ENCODE measurements around the gene NOC2L. TPM values are rescaled to one million over a fixed set of nuclear protein-coding genes. Genes with fewer than 3 reads are reported as not detected.

Gene NOC2L
- polyA plus RNA-seq, 2 of the 4 experiments (the other 2 are of a cell fraction), result 48.4 to 73.5 TPM

GRCh38 chr1:978835-979743 lies 20.0 kb upstream of the NOC2L start:
- WGBS (ENCODE audit: missing lambda C conversion rate), result 83% methylated on average over 23 of the region's 60 CpGs
- CTCF ChIA-PET, result interaction anchor here (6.2 to 7.6 kb wide), 2 partner anchors 24 to 83 kb away, joined by 52 to 126 read pairs; no protein-coding TSS in a partner anchor
- no peak for TF ChIP-seq EHF (CRISPR knock-in tag; IDR thresholded peaks at IDR 0.05)
- no peak for TF ChIP-seq CBX8 (IDR thresholded peaks at IDR 0.05)
- TF ChIP-seq RCOR1 (IDR thresholded peaks at IDR 0.05; ENCODE audit: low read depth, low read length), result no peak
- TF ChIP-seq, protein P1, sequence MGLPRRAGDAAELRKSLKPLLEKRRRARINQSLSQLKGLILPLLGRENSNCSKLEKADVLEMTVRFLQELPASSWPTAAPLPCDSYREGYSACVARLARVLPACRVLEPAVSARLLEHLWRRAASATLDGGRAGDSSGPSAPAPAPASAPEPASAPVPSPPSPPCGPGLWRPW (IDR thresholded peaks at IDR 0.05), result no peak
- no peak for TF ChIP-seq NR3C1 (IDR thresholded peaks at IDR 0.05)
- TF ChIP-seq HOXA7 (CRISPR knock-in tag; IDR thresholded peaks at IDR 0.05), result no peak
- no peak for TF ChIP-seq CHD4 (IDR thresholded peaks at IDR 0.05; ENCODE audit: borderline replicate concordance)
- TF ChIP-seq RARB (CRISPR knock-in tag; IDR thresholded peaks at IDR 0.05), result no peak
- TF ChIP-seq, protein P2, sequence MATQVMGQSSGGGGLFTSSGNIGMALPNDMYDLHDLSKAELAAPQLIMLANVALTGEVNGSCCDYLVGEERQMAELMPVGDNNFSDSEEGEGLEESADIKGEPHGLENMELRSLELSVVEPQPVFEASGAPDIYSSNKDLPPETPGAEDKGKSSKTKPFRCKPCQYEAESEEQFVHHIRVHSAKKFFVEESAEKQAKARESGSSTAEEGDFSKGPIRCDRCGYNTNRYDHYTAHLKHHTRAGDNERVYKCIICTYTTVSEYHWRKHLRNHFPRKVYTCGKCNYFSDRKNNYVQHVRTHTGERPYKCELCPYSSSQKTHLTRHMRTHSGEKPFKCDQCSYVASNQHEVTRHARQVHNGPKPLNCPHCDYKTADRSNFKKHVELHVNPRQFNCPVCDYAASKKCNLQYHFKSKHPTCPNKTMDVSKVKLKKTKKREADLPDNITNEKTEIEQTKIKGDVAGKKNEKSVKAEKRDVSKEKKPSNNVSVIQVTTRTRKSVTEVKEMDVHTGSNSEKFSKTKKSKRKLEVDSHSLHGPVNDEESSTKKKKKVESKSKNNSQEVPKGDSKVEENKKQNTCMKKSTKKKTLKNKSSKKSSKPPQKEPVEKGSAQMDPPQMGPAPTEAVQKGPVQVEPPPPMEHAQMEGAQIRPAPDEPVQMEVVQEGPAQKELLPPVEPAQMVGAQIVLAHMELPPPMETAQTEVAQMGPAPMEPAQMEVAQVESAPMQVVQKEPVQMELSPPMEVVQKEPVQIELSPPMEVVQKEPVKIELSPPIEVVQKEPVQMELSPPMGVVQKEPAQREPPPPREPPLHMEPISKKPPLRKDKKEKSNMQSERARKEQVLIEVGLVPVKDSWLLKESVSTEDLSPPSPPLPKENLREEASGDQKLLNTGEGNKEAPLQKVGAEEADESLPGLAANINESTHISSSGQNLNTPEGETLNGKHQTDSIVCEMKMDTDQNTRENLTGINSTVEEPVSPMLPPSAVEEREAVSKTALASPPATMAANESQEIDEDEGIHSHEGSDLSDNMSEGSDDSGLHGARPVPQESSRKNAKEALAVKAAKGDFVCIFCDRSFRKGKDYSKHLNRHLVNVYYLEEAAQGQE (IDR thresholded peaks at IDR 0.05), result no peak
- no peak for TF ChIP-seq MYC (IDR thresholded peaks at IDR 0.05; ENCODE audit: borderline replicate concordance, low read length)
- TF ChIP-seq, protein P3, sequence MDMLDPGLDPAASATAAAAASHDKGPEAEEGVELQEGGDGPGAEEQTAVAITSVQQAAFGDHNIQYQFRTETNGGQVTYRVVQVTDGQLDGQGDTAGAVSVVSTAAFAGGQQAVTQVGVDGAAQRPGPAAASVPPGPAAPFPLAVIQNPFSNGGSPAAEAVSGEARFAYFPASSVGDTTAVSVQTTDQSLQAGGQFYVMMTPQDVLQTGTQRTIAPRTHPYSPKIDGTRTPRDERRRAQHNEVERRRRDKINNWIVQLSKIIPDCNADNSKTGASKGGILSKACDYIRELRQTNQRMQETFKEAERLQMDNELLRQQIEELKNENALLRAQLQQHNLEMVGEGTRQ (IDR thresholded peaks at IDR 0.05), result no peak
- no peak for TF ChIP-seq ZSCAN20 (CRISPR knock-in tag; IDR thresholded peaks at IDR 0.05)
- no peak for TF ChIP-seq JUN (IDR thresholded peaks at IDR 0.05)
- no peak overlapping the region for H3K4me2 ChIP-seq
- DNase-seq (ENCODE audit: low read depth in 1 of 2, low spot score in 1 of 2), result no peak
- no peak overlapping the region for H3K27ac ChIP-seq
- ATAC-seq, result no peak
- FAIRE-seq, result no peak
- POLR2A ChIA-PET, result no interaction called here
- no peak overlapping the region for H3K4me3 ChIP-seq
- peaks cover 7% of the 10 kb centered on the region; the same call in 1 of the 3 replicates for H3K4me1 ChIP-seq
- H3K9me3 ChIP-seq, result no peaks in the 10 kb centered on the region

GRCh38 chr1:978069-978834 lies 19.2 kb upstream of the NOC2L start:
- Histone ChIP-seq H3K27ac (0 out of 6 replicates have a peak overlapping the region, but pooled peaks of 1 of the 2 experiments have one; percentile 66), H3K4me3 (no peak overlapping the region), H3K4me2 (peak overlapping the region; percentile 48; the same call in 1 of the 3 replicates), H3K4me1 (peaks cover 7% of the 10 kb centered on the region; the same call in 1 of the 3 replicates), H3K9me3 (no peaks in the 10 kb centered on the region)
- no peak for TF ChIP-seq FOSB (CRISPR knock-in tag; IDR thresholded peaks at IDR 0.05)
- TF ChIP-seq POLR2A (IDR thresholded peaks at IDR 0.05; ENCODE audit: low read length), result no peak
- TF ChIP-seq, protein P4, sequence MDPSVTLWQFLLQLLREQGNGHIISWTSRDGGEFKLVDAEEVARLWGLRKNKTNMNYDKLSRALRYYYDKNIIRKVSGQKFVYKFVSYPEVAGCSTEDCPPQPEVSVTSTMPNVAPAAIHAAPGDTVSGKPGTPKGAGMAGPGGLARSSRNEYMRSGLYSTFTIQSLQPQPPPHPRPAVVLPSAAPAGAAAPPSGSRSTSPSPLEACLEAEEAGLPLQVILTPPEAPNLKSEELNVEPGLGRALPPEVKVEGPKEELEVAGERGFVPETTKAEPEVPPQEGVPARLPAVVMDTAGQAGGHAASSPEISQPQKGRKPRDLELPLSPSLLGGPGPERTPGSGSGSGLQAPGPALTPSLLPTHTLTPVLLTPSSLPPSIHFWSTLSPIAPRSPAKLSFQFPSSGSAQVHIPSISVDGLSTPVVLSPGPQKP (IDR thresholded peaks at IDR 0.05; ENCODE audit: low read depth, low read length), result no peak
- no peak for TF ChIP-seq KDM5A (IDR thresholded peaks at IDR 0.05)
- TF ChIP-seq, protein P5, sequence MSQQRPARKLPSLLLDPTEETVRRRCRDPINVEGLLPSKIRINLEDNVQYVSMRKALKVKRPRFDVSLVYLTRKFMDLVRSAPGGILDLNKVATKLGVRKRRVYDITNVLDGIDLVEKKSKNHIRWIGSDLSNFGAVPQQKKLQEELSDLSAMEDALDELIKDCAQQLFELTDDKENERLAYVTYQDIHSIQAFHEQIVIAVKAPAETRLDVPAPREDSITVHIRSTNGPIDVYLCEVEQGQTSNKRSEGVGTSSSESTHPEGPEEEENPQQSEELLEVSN (IDR thresholded peaks at IDR 0.05; ENCODE audit: borderline replicate concordance, low read depth), result no peak
- TF ChIP-seq CBX2 (IDR thresholded peaks at IDR 0.05; ENCODE audit: borderline replicate concordance, low read depth), result no peak
- TF ChIP-seq, protein P6, sequence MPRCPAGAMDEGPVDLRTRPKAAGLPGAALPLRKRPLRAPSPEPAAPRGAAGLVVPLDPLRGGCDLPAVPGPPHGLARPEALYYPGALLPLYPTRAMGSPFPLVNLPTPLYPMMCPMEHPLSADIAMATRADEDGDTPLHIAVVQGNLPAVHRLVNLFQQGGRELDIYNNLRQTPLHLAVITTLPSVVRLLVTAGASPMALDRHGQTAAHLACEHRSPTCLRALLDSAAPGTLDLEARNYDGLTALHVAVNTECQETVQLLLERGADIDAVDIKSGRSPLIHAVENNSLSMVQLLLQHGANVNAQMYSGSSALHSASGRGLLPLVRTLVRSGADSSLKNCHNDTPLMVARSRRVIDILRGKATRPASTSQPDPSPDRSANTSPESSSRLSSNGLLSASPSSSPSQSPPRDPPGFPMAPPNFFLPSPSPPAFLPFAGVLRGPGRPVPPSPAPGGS (IDR thresholded peaks at IDR 0.05), result no peak
- TF ChIP-seq CHD2 (IDR thresholded peaks at IDR 0.05; ENCODE audit: low read length, partially characterized antibody), result no peak
- no peak for TF ChIP-seq RARB (CRISPR knock-in tag; IDR thresholded peaks at IDR 0.05)
- no peak for TF ChIP-seq RAD21 (conservative IDR thresholded peaks at IDR 0.05 in 1 of 2, IDR thresholded peaks at IDR 0.05 in 1 of 2)
- DNase-seq (ENCODE audit: low read depth in 1 of 2, low spot score in 1 of 2) (no peak), ATAC-seq (0 out of 6 replicates have a peak, but pooled peaks of 1 of the 2 experiments have one; percentile 10), FAIRE-seq (no peak)
- ChIA-PET CTCF (no interaction called here), POLR2A (no interaction called here)
- WGBS (ENCODE audit: missing lambda C conversion rate), result 67% methylated on average over 20 of the region's 44 CpGs

Data from A549 (cell line).